ENCODE results near the gene FAF2. TPM values are rescaled to one million over a fixed set of nuclear protein-coding genes. Genes with fewer than 3 reads are reported as not detected.

The FAF2 gene
- polyA plus RNA-seq, 2 of the 4 experiments (the other 2 are of a cell fraction), result 42.4 to 90.3 TPM

DNA sequence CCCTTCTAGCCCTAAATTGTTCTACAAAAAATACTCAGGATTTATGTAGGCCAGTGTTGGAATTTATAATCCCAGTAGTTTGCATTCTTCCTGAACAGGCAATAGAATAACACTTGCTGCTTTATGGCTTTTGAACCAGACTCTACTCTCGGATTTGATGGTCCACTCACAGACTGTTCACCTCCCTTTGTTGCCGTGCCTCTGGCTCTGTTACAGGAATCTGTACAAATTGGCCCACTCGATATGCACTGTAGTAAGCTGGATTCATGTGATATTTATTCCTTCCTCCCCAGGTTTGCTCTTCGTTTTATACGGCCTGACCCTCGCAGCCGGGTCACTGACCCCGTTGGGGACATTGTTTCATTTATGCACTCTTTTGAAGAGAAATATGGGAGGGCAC lies 43.7 kb downstream of the FAF2 start:
- POLR2A ChIA-PET, result no interaction called here
- DNase-seq (ENCODE audit: low read depth in 1 of 2, low spot score in 1 of 2), result no peak
- H3K4me2 ChIP-seq, result peak overlapping the region; percentile 17; the same call in 2 of the 3 replicates
- FAIRE-seq, result no peak
- H3K9me3 ChIP-seq, result no peaks in the 10 kb centered on the region
- no peak overlapping the region for H3K4me3 ChIP-seq
- TF ChIP-seq CEBPB (IDR thresholded peaks at IDR 0.05) (no peak), GATA3 (IDR thresholded peaks at IDR 0.05; ENCODE audit: borderline replicate concordance) (no peak), ZNF302 (CRISPR knock-in tag; IDR thresholded peaks at IDR 0.05) (no peak), HOXA7 (CRISPR knock-in tag; IDR thresholded peaks at IDR 0.05) (no peak), HDAC2 (IDR thresholded peaks at IDR 0.05) (no peak), RFX5 (IDR thresholded peaks at IDR 0.05) (no peak), NR3C1 (IDR thresholded peaks at IDR 0.05) (no peak), RCOR1 (IDR thresholded peaks at IDR 0.05; ENCODE audit: low read depth, low read length) (no peak), ESRRA (IDR thresholded peaks at IDR 0.05; ENCODE audit: borderline replicate concordance, low read length) (no peak), CBX8 (IDR thresholded peaks at IDR 0.05) (no peak), MYC (IDR thresholded peaks at IDR 0.05; ENCODE audit: borderline replicate concordance, low read length) (no peak), POLR2A (IDR thresholded peaks at IDR 0.05; ENCODE audit: low read length) (no peak)
- TF ChIP-seq, protein P1, sequence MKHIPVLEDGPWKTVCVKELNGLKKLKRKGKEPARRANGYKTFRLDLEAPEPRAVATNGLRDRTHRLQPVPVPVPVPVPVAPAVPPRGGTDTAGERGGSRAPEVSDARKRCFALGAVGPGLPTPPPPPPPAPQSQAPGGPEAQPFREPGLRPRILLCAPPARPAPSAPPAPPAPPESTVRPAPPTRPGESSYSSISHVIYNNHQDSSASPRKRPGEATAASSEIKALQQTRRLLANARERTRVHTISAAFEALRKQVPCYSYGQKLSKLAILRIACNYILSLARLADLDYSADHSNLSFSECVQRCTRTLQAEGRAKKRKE (CRISPR knock-in tag; IDR thresholded peaks at IDR 0.05; ENCODE audit: low read depth), result no peak
- TF ChIP-seq, protein P2, sequence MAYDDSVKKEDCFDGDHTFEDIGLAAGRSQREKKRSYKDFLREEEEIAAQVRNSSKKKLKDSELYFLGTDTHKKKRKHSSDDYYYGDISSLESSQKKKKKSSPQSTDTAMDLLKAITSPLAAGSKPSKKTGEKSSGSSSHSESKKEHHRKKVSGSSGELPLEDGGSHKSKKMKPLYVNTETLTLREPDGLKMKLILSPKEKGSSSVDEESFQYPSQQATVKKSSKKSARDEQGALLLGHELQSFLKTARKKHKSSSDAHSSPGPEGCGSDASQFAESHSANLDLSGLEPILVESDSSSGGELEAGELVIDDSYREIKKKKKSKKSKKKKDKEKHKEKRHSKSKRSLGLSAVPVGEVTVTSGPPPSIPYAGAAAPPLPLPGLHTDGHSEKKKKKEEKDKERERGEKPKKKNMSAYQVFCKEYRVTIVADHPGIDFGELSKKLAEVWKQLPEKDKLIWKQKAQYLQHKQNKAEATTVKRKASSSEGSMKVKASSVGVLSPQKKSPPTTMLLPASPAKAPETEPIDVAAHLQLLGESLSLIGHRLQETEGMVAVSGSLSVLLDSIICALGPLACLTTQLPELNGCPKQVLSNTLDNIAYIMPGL (CRISPR knock-in tag; IDR thresholded peaks at IDR 0.05; ENCODE audit: borderline replicate concordance), result no peak
- TF ChIP-seq, protein P3, sequence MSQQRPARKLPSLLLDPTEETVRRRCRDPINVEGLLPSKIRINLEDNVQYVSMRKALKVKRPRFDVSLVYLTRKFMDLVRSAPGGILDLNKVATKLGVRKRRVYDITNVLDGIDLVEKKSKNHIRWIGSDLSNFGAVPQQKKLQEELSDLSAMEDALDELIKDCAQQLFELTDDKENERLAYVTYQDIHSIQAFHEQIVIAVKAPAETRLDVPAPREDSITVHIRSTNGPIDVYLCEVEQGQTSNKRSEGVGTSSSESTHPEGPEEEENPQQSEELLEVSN (IDR thresholded peaks at IDR 0.05; ENCODE audit: borderline replicate concordance, low read depth), result no peak
- peak overlapping the region in 1 of 2 experiments; percentile 34; a peak in 3 of 6 replicates for H3K27ac ChIP-seq
- 92% methylated on average over 8 of the region's 8 CpGs for WGBS (ENCODE audit: missing lambda C conversion rate)
- no peak for ATAC-seq
- CTCF ChIA-PET, result interaction anchor here (1.0 to 1.2 kb wide), 2 partner anchors 44 to 51 kb away, joined by 3 to 4 read pairs; no protein-coding TSS in a partner anchor
- H3K4me1 ChIP-seq, result peaks cover 42% of the 10 kb centered on the region

DNA sequence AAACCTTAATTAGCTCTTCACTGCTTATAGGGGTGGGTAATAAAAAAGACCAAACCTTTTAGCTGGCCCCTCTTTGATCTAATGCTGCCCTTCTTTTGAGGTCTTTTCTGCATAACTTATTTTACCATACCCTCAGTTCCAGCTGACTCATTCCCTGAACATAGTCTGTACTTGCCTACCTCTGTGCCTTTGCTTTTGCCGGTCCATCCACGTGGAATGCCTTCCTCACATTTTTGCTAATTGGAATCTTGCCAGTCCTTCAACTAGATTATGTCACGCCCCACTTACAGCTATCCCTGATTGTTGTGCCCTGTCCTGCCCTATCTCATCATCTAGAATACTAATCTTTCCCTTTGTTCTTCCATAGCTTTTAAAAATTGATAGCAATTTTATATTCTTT lies 44.2 kb downstream of the FAF2 start:
- H3K4me1 ChIP-seq, result peaks cover 47% of the 10 kb centered on the region
- peak overlapping the region; percentile 17; the same call in 2 of the 3 replicates for H3K4me2 ChIP-seq
- no peak for DNase-seq (ENCODE audit: low read depth in 1 of 2, low spot score in 1 of 2)
- no peaks in the 10 kb centered on the region for H3K9me3 ChIP-seq
- H3K27ac ChIP-seq, result peak overlapping the region in 1 of 2 experiments; percentile 34; a peak in 3 of 6 replicates
- TF ChIP-seq NFE2L2 (conservative IDR thresholded peaks at IDR 0.05; ENCODE audit: low read length), result no peak
- TF ChIP-seq FOSL2 (IDR thresholded peaks at IDR 0.05), result no peak
- TF ChIP-seq FOSL2 (CRISPR knock-in tag; IDR thresholded peaks at IDR 0.05), result no peak
- TF ChIP-seq NPAS2 (CRISPR knock-in tag; IDR thresholded peaks at IDR 0.05; ENCODE audit: borderline replicate concordance), result no peak
- TF ChIP-seq KDM5A (IDR thresholded peaks at IDR 0.05), result no peak
- TF ChIP-seq HOXB13 (CRISPR knock-in tag; IDR thresholded peaks at IDR 0.05; ENCODE audit: low read depth), result no peak
- TF ChIP-seq GATA3 (IDR thresholded peaks at IDR 0.05; ENCODE audit: borderline replicate concordance), result no peak
- TF ChIP-seq, protein P4, sequence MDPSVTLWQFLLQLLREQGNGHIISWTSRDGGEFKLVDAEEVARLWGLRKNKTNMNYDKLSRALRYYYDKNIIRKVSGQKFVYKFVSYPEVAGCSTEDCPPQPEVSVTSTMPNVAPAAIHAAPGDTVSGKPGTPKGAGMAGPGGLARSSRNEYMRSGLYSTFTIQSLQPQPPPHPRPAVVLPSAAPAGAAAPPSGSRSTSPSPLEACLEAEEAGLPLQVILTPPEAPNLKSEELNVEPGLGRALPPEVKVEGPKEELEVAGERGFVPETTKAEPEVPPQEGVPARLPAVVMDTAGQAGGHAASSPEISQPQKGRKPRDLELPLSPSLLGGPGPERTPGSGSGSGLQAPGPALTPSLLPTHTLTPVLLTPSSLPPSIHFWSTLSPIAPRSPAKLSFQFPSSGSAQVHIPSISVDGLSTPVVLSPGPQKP (IDR thresholded peaks at IDR 0.05; ENCODE audit: low read depth, low read length), result no peak
- TF ChIP-seq ZNF302 (CRISPR knock-in tag; IDR thresholded peaks at IDR 0.05), result no peak
- TF ChIP-seq CBX8 (IDR thresholded peaks at IDR 0.05), result no peak
- no peak for TF ChIP-seq CEBPB (IDR thresholded peaks at IDR 0.05)
- TF ChIP-seq ZFP36 (IDR thresholded peaks at IDR 0.05; ENCODE audit: borderline replicate concordance, partially characterized antibody), result no peak
- TF ChIP-seq RAD21 (conservative IDR thresholded peaks at IDR 0.05 in 1 of 2, IDR thresholded peaks at IDR 0.05 in 1 of 2), result no peak
- TF ChIP-seq, protein P5, sequence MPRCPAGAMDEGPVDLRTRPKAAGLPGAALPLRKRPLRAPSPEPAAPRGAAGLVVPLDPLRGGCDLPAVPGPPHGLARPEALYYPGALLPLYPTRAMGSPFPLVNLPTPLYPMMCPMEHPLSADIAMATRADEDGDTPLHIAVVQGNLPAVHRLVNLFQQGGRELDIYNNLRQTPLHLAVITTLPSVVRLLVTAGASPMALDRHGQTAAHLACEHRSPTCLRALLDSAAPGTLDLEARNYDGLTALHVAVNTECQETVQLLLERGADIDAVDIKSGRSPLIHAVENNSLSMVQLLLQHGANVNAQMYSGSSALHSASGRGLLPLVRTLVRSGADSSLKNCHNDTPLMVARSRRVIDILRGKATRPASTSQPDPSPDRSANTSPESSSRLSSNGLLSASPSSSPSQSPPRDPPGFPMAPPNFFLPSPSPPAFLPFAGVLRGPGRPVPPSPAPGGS (IDR thresholded peaks at IDR 0.05), result no peak
- no peak for TF ChIP-seq JUN (IDR thresholded peaks at IDR 0.05)
- TF ChIP-seq, protein P2 (CRISPR knock-in tag; IDR thresholded peaks at IDR 0.05; ENCODE audit: borderline replicate concordance), result no peak
- no peak for TF ChIP-seq EP300 (IDR thresholded peaks at IDR 0.05)
- TF ChIP-seq ESRRA (IDR thresholded peaks at IDR 0.05; ENCODE audit: borderline replicate concordance, low read length), result no peak
- FAIRE-seq, result no peak
- 45% methylated on average over 3 of the region's 3 CpGs for WGBS (ENCODE audit: missing lambda C conversion rate)
- POLR2A ChIA-PET, result no interaction called here
- CTCF ChIA-PET, result interaction anchor here (0.7 to 1.0 kb wide), 2 partner anchors 45 to 50 kb away, joined by 4 read pairs; no protein-coding TSS in a partner anchor
- ATAC-seq, result no peak
- H3K4me3 ChIP-seq, result no peak overlapping the region
